Fibroblast of peridontal ligament (primary cell): ENCODE data around the gene CAMTA1.

ENCODE experiments used
- DNase-seq: peaks from one replicate; pipeline ENCODE4 v3.0.0-alpha.2; 2010; ENCODE audit errors: extremely low read depth

CAMTA1 gene

GRCh38 chr1:7386226-7387052 lies 601.2 kb downstream of the CAMTA1 start:
- DNase-seq = no peak

GRCh38 chr1:7387053-7387927 lies 602.0 kb downstream of the CAMTA1 start:
- peak; percentile 23 for DNase-seq

DNA sequence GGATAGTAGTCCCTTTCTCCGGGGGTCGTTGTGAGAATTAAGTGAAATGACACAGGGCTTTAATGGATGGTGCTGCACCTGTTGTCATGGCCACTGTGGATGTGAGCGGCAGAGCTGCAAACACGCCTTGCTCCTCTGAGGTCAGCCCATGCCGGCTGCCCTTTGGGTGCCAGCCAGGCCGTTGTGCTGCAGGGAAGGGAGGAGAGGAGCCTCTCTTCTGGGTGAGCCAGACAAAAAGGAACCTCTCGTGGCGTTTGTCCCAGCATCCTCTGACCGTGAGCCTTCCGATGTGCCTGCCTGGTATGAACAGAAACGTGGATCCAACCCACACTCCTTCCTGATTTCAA lies 602.9 kb downstream of the CAMTA1 start:
- DNase-seq = no peak

GRCh38 chr1:7388488-7389185 lies 603.4 kb downstream of the CAMTA1 start:
- DNase-seq = peak; percentile 8

GRCh38 chr1:7389201-7389905 lies 604.1 kb downstream of the CAMTA1 start:
- DNase-seq = peak; percentile 27

DNA sequence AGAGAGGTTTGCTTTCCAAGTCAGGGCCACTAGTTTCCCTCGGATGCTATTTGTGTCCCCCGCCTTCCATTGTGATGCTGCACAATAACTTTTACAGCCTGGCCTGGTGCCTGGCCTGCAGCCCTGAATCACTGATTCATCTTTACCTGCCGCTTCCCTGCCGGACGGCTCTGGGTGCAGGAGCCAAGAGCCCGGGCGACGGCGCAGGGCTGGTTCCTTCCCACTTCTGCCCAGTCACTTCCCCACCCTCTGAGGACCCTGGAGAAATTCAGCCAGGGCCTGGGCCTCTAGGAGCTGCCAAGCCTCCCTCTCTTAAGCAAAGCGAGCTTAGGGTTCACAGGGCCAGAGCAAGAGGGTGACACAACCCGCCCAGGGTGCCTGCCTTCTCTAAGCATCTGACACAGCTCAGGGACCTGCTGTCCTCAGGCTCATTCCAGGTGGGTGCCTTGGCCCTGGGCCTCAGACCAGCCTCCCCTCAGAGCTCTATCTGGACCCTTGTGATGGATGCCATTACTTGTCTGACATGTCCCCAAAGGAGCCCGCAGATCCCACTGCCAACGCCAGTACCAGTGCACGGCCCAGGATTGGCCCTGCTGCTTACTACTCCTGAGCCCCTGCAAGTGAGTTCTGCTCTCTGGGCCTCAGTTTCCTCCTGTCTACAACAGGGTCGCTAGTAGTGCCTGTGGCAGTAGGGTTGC lies 604.8 kb downstream of the CAMTA1 start:
- no peak for DNase-seq

GRCh38 chr1:7390604-7391000 lies 605.3 kb downstream of the CAMTA1 start:
- DNase-seq = no peak

DNA sequence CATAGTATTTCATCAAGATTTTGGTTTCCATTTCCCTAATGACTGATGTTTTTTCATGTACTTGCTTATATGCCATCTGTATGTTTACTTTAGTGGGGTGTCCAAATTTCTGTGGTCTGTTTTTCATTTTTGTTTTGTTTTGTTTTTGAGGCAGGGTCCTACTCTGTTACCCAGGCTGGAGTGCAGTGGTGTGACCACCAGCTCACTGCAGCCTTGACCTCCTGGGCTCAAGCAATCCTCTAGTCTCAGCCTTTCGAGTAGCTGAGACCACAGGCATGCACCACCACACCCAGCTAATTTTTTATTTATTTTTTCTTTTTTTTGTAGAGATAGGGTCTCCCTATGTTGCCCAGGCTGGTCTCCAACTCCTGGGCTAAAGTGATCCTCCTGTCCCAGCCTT lies 607.9 kb downstream of the CAMTA1 start:
- DNase-seq = no peak

DNA sequence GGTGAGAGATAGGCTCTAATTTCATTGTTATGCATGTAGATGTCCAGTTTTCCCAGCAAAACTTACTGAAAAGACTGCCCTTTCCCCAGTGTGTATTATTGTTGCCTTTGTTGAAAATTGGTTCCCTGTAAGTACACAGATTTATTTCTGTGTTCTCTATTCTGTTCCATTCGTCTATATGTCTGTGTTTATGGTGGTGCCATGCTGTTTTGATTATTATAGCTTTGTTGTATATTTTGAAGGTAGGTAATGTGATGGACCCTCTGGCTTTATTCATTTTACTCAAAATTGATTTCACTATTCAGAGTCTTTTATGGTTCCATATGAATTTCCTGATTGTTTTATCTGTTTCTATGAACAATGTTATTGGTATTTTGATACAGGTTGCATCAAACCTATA lies 610.0 kb downstream of the CAMTA1 start:
- no peak for DNase-seq

DNA sequence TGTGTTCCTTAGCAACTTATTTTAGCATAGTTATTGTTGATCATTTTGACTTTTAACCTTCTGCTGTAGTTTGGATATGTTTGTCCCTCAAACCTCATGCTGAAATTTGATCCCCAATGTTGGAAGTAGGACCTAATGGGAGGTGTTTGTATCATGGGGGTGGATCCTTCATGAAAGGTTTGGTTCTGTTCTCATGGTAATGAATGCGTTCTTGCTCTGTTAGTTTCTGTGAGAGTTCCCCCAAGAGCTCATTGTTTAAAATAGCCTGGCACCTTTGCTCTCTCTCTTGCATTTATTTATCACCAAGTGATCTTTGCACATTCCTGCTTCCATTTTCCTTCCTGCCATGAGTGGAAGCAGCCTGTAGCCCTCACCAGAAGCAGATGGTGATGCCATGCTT lies 613.7 kb downstream of the CAMTA1 start:
- no peak for DNase-seq

- DNase-seq = no peak
Observed at GRCh38 chr1:7399514-7400125, 614.4 kb downstream of the CAMTA1 start.

GRCh38 chr1:7400566-7400965 lies 615.3 kb downstream of the CAMTA1 start:
- no peak for DNase-seq

DNA sequence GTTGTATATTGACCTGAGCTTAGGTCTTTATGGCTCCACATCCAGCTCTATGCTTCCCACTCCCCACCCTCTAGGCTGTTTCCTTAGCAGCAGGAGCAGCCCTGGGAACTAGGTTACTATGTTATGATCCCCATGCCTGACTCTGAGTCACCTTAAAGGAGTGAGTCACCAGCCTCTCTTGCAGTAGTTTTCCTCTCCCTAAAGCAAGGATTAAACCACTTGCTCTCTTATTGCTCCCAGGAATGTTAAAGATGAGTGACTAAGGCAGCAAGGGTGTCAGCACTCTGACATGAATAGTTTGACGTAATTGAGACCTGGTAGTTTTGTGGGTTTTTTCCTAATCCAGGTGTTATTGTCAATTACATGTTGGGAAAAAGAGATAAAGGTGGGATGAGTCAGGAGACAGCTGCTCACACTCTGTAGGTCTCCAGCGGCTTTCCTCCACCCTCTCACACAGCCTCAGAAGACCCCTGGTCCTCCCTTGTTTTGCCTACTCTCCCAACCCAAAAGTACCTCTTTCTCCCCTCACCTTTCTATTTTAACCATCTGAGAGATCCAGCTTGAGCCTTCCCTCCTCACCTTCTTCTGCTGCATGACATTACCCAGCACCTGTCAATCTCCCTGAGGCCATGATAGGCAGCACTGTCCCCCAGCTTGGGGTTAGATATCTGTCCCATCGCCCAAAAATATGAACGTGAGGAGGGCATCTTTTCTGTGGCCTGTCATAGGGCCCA lies 616.7 kb downstream of the CAMTA1 start:
- peak; percentile 94 for DNase-seq

- no peak for DNase-seq
Observed at GRCh38 chr1:7402548-7402850, 617.2 kb downstream of the CAMTA1 start.

- no peak for DNase-seq
Observed at GRCh38 chr1:7403265-7404045, 618.2 kb downstream of the CAMTA1 start.

DNA sequence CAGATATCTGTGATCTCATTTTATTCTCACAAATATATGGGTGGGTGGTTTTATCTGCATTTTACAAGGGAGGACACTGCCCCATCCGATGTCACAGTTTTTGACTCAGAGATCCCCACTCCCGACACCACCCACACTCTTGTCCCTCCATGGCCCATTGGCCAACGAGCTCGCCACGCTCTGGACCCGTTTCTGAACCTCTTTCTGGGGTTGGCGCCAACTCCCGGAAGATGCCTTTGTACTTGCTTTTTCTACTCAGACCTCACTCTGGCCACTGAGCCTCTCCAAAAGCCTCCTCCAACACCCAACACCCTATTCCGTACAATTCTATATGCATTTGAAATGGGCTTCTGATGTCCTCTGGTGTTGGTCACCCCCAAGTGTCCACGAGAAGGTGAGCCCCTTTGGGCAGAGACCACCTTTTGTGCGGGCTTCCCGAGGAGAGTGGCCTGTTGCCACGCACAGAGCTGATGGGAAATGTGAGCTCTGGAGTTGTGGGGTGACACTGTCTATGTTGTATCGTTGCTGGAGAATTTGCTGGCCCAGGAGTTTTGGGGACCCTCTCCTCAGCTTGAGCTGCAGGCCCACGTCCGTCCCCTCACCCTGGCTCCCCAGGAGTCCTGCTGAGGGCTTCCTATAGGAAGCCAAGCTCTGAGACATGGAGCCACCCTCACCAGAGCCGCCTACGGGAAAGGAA lies 618.9 kb downstream of the CAMTA1 start:
- DNase-seq = no peak

DNA sequence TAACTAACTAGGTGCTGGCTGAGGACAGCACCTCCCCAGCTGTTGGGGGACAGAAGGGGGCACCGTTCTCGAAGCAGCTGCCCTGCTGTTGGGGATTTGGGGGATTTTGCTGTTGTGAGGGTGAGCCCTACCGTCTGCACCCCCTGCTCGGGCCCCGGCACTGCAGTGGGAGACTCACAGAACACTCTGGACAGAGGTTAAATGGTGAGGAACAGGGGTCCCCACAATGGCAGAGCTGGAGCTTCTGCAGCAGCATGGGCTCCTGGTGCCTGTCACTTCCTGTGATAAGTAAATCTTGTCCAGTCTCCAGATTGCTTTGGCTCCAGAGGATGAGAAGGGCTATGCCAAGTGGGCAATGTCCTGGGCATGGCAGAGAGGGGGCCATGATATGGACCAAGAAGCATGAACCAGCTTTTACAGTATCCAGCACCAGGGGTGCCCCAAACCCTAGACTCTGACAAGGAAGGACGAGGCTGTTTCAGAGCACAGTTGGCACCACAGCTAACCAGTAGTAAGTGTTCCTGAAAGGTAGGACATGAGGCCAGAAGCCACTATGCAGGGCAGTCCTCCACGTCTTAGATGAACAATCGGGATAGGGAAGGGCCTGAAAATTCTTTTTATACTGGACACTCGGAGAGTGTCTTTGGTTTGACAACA lies 620.7 kb downstream of the CAMTA1 start:
- DNase-seq = no peak
